HUES48 (cell line): ENCODE measurements around the gene ADAMTS17.

ENCODE experiments used
- H3K27ac ChIP-seq: one replicate; pipeline ENCODE4 v1.7.0; 2013; ENCODE audit warnings: low read depth, low read length, inconsistent platforms
- H3K27me3 ChIP-seq: 2 replicates; pipeline ENCODE4 v1.6.1; 2013; ENCODE audit warnings: mild to moderate bottlenecking, low read length; ENCODE audit not compliant: control insufficient read depth, insufficient read depth
- H3K36me3 ChIP-seq: 2 replicates; pipeline ENCODE4 v1.6.1; 2013; ENCODE audit warnings: low read length; ENCODE audit not compliant: control insufficient read depth, insufficient read depth
- H3K4me1 ChIP-seq: 2 replicates; pipeline ENCODE4 v1.6.1; 2013; ENCODE audit warnings: mild to moderate bottlenecking, low read length; ENCODE audit not compliant: control insufficient read depth, insufficient read depth
- H3K4me3 ChIP-seq: 2 replicates; pipeline ENCODE4 v1.5.1; 2013; ENCODE audit warnings: mild to moderate bottlenecking, low read depth, low read length
- H3K9ac ChIP-seq: 2 replicates; pipeline ENCODE4 v1.6.1; 2013; ENCODE audit warnings: mild to moderate bottlenecking, low read depth, low read length, moderate library complexity
- H3K9me3 ChIP-seq: 2 replicates; pipeline ENCODE4 v1.6.1; 2013; ENCODE audit warnings: low read length; ENCODE audit not compliant: control insufficient read depth, insufficient read depth

ADAMTS17 gene

DNA sequence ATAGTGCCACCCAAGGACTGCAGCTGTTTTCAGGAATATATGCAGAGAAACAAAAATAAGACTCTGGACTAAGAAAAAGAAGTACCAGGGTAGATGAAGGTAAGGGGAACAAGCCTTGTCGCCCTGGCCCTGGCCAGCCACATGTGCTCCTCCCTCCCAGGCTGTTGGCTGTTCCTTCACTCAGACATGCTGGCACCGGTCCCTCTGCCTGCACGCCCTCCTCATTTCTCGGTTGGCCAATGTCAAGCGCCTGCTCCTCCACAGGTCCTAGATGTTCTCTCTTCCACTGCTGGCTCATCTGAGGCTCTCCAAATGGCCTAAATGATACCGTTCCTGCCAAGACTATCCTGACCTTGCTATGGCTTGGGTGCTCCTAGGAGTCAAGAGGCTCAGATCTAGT, 320.1 kb downstream of the ADAMTS17 start:
- Histone ChIP-seq H3K9me3 (no peaks in the 10 kb centered on the region), H3K36me3 (no peaks in the 10 kb centered on the region), H3K4me1 (peaks cover 10% of the 10 kb centered on the region), H3K4me3 (no peak overlapping the region), H3K9ac (no peak overlapping the region), H3K27me3 (no peaks in the 10 kb centered on the region), H3K27ac (no peak overlapping the region)

GRCh38 chr15:100020614-100021013, 321.2 kb downstream of the ADAMTS17 start:
- peaks cover 10% of the 10 kb centered on the region for H3K4me1 ChIP-seq
- no peak overlapping the region for H3K9ac ChIP-seq
- H3K36me3 ChIP-seq: no peaks in the 10 kb centered on the region
- no peaks in the 10 kb centered on the region for H3K9me3 ChIP-seq
- H3K4me3 ChIP-seq: no peak overlapping the region
- no peak overlapping the region for H3K27ac ChIP-seq
- no peaks in the 10 kb centered on the region for H3K27me3 ChIP-seq

- no peaks in the 10 kb centered on the region for H3K36me3 ChIP-seq
- no peak overlapping the region for H3K9ac ChIP-seq
- H3K4me1 ChIP-seq: peaks cover 10% of the 10 kb centered on the region
- no peaks in the 10 kb centered on the region for H3K27me3 ChIP-seq
- H3K4me3 ChIP-seq: no peak overlapping the region
- H3K27ac ChIP-seq: peak overlapping the region; percentile 42
- H3K9me3 ChIP-seq: no peaks in the 10 kb centered on the region
Observed at GRCh38 chr15:100020189-100020588, 321.6 kb downstream of the ADAMTS17 start.

DNA sequence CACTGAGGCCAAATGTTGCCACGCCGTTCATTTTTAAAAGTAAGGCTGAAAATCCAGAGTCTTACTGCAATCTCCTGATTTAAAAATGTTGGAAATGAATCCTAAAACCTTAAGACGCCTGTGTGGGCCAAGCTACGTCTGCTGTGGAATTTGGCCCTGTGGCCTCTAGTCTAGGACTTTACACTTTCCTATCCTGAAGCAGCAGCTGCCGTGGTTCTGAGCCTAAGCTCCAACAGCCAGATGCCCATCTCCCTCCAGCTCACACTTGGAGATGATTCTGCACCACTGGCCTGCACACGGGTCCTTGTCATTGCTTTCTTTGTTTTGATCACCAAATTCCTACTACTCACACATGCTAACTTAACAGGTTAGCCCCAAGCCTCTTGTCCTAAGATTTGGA, 322.2 kb downstream of the ADAMTS17 start:
- H3K9me3 ChIP-seq: no peaks in the 10 kb centered on the region
- H3K36me3 ChIP-seq: no peaks in the 10 kb centered on the region
- no peak overlapping the region for H3K4me3 ChIP-seq
- peaks cover 10% of the 10 kb centered on the region for H3K4me1 ChIP-seq
- no peak overlapping the region for H3K9ac ChIP-seq
- no peaks in the 10 kb centered on the region for H3K27me3 ChIP-seq
- H3K27ac ChIP-seq: no peak overlapping the region

GRCh38 chr15:100018191-100018590, 323.6 kb downstream of the ADAMTS17 start:
- no peaks in the 10 kb centered on the region for H3K9me3 ChIP-seq
- H3K9ac ChIP-seq: no peak overlapping the region
- no peaks in the 10 kb centered on the region for H3K27me3 ChIP-seq
- no peak overlapping the region for H3K27ac ChIP-seq
- no peaks in the 10 kb centered on the region for H3K36me3 ChIP-seq
- H3K4me1 ChIP-seq: peaks cover 10% of the 10 kb centered on the region
- no peak overlapping the region for H3K4me3 ChIP-seq

DNA sequence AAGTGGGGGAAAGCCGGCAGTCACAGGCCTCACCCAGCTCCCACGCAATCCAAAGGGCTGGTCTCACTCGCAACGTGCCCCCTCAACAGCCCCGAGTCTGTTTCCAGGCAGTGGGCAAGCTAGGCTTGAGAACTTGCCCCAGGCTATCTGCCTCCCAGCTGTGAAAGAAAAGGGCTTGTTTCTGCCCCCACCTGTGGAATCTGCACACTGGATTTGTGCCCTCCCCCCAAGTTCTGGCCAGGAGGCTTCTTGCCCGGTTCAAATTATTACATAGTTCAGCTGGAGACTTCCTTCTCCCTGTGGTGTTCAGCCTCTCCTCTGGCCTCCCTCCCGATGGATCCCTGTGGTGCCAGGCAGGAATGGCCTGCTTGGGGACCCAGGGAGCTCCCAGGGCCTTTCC, 324.6 kb downstream of the ADAMTS17 start:
- no peaks in the 10 kb centered on the region for H3K9me3 ChIP-seq
- H3K27me3 ChIP-seq: no peaks in the 10 kb centered on the region
- no peaks in the 10 kb centered on the region for H3K36me3 ChIP-seq
- no peak overlapping the region for H3K27ac ChIP-seq
- no peak overlapping the region for H3K4me3 ChIP-seq
- peaks cover 10% of the 10 kb centered on the region for H3K4me1 ChIP-seq
- no peak overlapping the region for H3K9ac ChIP-seq

GRCh38 chr15:100016632-100017031, 325.1 kb downstream of the ADAMTS17 start:
- no peaks in the 10 kb centered on the region for H3K27me3 ChIP-seq
- H3K9ac ChIP-seq: no peak overlapping the region
- H3K9me3 ChIP-seq: no peaks in the 10 kb centered on the region
- no peaks in the 10 kb centered on the region for H3K36me3 ChIP-seq
- no peak overlapping the region for H3K27ac ChIP-seq
- H3K4me3 ChIP-seq: no peak overlapping the region
- H3K4me1 ChIP-seq: peaks cover 10% of the 10 kb centered on the region

DNA sequence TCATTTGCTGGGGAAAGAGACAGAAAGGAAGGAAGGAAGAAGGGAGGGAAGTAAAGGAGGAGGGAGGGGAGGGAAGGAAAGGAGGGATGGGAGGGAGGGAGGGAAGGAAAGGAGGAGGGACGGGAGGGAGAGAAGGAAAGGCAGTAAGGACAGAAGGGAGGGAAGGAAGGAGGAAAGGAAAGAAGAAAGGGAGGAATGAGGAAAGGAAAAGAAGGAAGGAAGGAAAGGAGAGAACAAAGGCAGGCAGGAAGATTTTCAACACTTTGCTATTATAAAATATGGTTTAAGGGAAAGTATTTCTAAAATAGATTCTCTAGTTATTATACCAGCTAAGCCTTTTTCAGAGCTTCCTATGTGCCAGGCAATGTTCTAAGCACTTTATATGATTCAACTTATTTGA, 330.5 kb downstream of the ADAMTS17 start:
- H3K9ac ChIP-seq: no peak overlapping the region
- no peaks in the 10 kb centered on the region for H3K4me1 ChIP-seq
- no peaks in the 10 kb centered on the region for H3K36me3 ChIP-seq
- H3K4me3 ChIP-seq: no peak overlapping the region
- H3K9me3 ChIP-seq: no peaks in the 10 kb centered on the region
- H3K27ac ChIP-seq: no peak overlapping the region
- no peaks in the 10 kb centered on the region for H3K27me3 ChIP-seq

DNA sequence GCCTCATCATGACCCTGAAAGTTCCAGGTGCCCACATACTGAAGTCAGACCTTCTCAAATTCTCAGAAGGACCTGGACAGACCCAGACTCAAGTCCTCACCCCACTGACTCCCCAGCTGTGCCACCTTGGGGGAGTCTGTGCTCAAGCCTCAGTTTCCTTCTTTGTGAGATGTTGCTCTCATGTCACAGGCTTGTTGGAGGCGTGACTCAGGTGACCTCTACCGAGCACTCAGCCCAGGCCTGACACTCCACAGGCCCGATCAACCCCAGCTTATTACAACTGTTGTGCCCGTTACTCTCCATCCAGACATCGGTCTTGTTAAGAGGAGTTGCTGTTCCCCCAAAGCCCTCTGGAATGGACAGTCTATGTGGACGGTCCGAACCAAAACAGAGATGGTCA, 332.4 kb downstream of the ADAMTS17 start:
- no peak overlapping the region for H3K4me3 ChIP-seq
- no peak overlapping the region for H3K27ac ChIP-seq
- H3K27me3 ChIP-seq: no peaks in the 10 kb centered on the region
- no peak overlapping the region for H3K9ac ChIP-seq
- H3K36me3 ChIP-seq: no peaks in the 10 kb centered on the region
- no peaks in the 10 kb centered on the region for H3K4me1 ChIP-seq
- H3K9me3 ChIP-seq: no peaks in the 10 kb centered on the region

DNA sequence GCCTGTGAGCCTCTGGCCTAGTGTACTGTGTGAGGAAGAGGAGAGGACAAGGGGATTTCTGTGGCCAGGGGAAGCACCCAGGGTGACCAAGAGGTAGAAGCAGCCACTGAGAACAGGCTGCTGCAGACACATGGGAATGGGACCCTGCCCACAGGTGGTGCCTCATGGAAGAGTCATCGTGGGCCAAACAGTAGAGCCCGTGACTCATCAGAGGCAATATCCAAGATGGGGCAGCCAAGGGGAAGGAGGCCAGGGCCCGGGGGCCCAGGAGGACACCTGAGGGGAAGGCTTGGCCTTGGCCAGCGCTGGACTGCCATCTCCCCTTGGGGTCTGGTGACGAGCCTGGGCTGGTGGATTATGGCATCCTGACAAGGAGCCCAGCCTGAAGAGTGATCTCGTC, 333.5 kb downstream of the ADAMTS17 start:
- Histone ChIP-seq H3K9ac (no peak overlapping the region), H3K27ac (no peak overlapping the region)

DNA sequence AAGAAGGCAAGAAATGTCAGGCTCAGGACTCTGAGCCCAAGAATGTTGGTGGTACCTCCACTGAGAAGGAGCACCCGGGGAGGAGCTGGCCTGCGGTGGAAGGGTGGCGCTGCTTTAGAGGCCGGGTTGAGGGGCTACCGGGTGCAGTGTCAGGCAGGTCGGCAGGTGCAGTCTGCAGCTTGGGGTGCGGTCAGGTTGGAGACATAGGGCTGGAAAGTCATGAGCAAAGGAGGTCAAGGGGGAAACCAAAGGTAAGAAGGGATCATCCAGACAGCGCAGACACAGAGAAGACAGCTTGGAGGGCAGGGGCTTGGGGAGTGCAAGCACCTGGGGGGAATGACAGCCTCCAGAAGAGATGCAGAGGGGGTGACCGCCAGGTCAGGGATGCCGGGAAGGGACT, 334.2 kb downstream of the ADAMTS17 start:
- H3K9ac ChIP-seq: no peak overlapping the region
- no peaks in the 10 kb centered on the region for H3K9me3 ChIP-seq
- no peaks in the 10 kb centered on the region for H3K4me1 ChIP-seq
- H3K36me3 ChIP-seq: no peaks in the 10 kb centered on the region
- H3K27me3 ChIP-seq: no peaks in the 10 kb centered on the region
- H3K27ac ChIP-seq: no peak overlapping the region
- H3K4me3 ChIP-seq: no peak overlapping the region

More for the DNA sequence above, 333.5 kb downstream of the ADAMTS17 start:
- Histone ChIP-seq H3K36me3 (no peaks in the 10 kb centered on the region), H3K4me3 (no peak overlapping the region), H3K4me1 (no peaks in the 10 kb centered on the region), H3K27me3 (no peaks in the 10 kb centered on the region), H3K9me3 (no peaks in the 10 kb centered on the region)

GRCh38 chr15:100005715-100006114, 336.1 kb downstream of the ADAMTS17 start:
- no peak overlapping the region for H3K9ac ChIP-seq
- peaks cover 3% of the 10 kb centered on the region; the same call in 1 of the 2 replicates for H3K4me1 ChIP-seq
- no peak overlapping the region for H3K4me3 ChIP-seq
- no peaks in the 10 kb centered on the region for H3K27me3 ChIP-seq
- H3K9me3 ChIP-seq: no peaks in the 10 kb centered on the region
- H3K27ac ChIP-seq: no peak overlapping the region
- H3K36me3 ChIP-seq: no peaks in the 10 kb centered on the region
